HG03196 (cell line): ENCODE results near the gene MRM1.

Experiments
- ATAC-seq: cut with Tn5 transposase; IDR thresholded peaks from one replicate; pipeline ENCODE4 v1.9.1; 2021; ENCODE audit not compliant: unreplicated experiment

MRM1 gene

GRCh38 chr17:36629252-36629847, 28.0 kb downstream of the MRM1 start:
- no peak for ATAC-seq

GRCh38 chr17:36629970-36630502, 28.7 kb downstream of the MRM1 start:
- ATAC-seq, result no peak

GRCh38 chr17:36631022-36631421, 29.6 kb downstream of the MRM1 start:
- ATAC-seq, result no peak

- no peak for ATAC-seq
Observed at GRCh38 chr17:36632916-36633771, 31.8 kb downstream of the MRM1 start.

- no peak for ATAC-seq
Observed at GRCh38 chr17:36640346-36640745, 39.0 kb downstream of the MRM1 start.

GRCh38 chr17:36640836-36641235, 39.5 kb downstream of the MRM1 start:
- ATAC-seq, result no peak

- no peak for ATAC-seq
Observed at GRCh38 chr17:36641331-36641876, 40.0 kb downstream of the MRM1 start.

GRCh38 chr17:36641877-36642845, 40.8 kb downstream of the MRM1 start:
- no peak for ATAC-seq

GRCh38 chr17:36643086-36643685, 41.8 kb downstream of the MRM1 start:
- ATAC-seq, result no peak

GRCh38 chr17:36645422-36645821, 44.0 kb downstream of the MRM1 start:
- no peak for ATAC-seq

- ATAC-seq, result no peak
Observed at GRCh38 chr17:36647636-36648035, 46.3 kb downstream of the MRM1 start.

GRCh38 chr17:36650096-36650775, 48.9 kb downstream of the MRM1 start:
- ATAC-seq, result no peak

GRCh38 chr17:36653374-36653773, 52.0 kb downstream of the MRM1 start:
- ATAC-seq, result no peak

GRCh38 chr17:36653856-36654255, 52.5 kb downstream of the MRM1 start:
- ATAC-seq, result no peak

GRCh38 chr17:36655726-36656125, 54.3 kb downstream of the MRM1 start:
- no peak for ATAC-seq

GRCh38 chr17:36657390-36657762, 56.0 kb downstream of the MRM1 start:
- ATAC-seq, result no peak

- no peak for ATAC-seq
Observed at GRCh38 chr17:36657763-36658490, 56.5 kb downstream of the MRM1 start.
